HEK293T (cell line): ENCODE measurements around the gene KRT7.
"Not testable (repeated sequence)": the region's sequence is repeated elsewhere in the genome, so short reads cannot be mapped to it uniquely, and the experiment has no call there.

Experiments used
- CTCF ChIA-PET: fragments of 350-600 bp; formaldehyde crosslinking; extraction: SDS; loops from one replicate; lab custom pipeline; 2021; ENCODE audit warnings: antibody characterized with exemption, inconsistent platforms; lab: Yijun Ruan, JAX
- POLR2A ChIA-PET: fragments of 350-600 bp; formaldehyde crosslinking; extraction: SDS; loops from one replicate; lab custom pipeline; 2020; ENCODE audit warnings: antibody characterized with exemption, inconsistent platforms; lab: Yijun Ruan, JAX
- DNase-seq: peaks from one replicate; pipeline ENCODE4 v3.0.0; 2012; ENCODE audit warnings: mixed read lengths; ENCODE audit errors: extremely low spot score
- ARNT ChIP-seq: fragments of 450-650 bp; IDR thresholded peaks from 2 replicates; pipeline ENCODE4 v1.6.1; 2017; ENCODE audit warnings: mild to moderate bottlenecking
- BHLHE40 ChIP-seq: fragments of 450-650 bp; IDR thresholded peaks from 2 replicates; pipeline ENCODE4 v1.6.1; 2016; ENCODE audit warnings: mild to moderate bottlenecking, moderate library complexity, borderline replicate concordance
- CTBP1 ChIP-seq: fragments of 450-650 bp; IDR thresholded peaks from 2 replicates; pipeline ENCODE4 v1.6.1; 2016; ENCODE audit warnings: borderline replicate concordance
- ELF4 ChIP-seq: fragments of 450-650 bp; IDR thresholded peaks from 2 replicates; pipeline ENCODE4 v1.6.1; 2017; ENCODE audit warnings: antibody characterized with exemption
- FOXA1 ChIP-seq: fragments of 450-650 bp; IDR thresholded peaks from 2 replicates; pipeline ENCODE4 v1.6.1; 2016; ENCODE audit warnings: mild to moderate bottlenecking
- FOXK2 ChIP-seq: fragments of 450-650 bp; IDR thresholded peaks from 2 replicates; pipeline ENCODE4 v1.6.1; 2016; ENCODE audit warnings: mild to moderate bottlenecking
- FOXM1 ChIP-seq: fragments of 450-650 bp; IDR thresholded peaks from 2 replicates; pipeline ENCODE4 v1.6.1; 2017; ENCODE audit warnings: mild to moderate bottlenecking, borderline replicate concordance
- HDGF ChIP-seq: fragments of 450-650 bp; IDR thresholded peaks from 2 replicates; pipeline ENCODE4 v1.6.1; 2017; ENCODE audit warnings: antibody characterized with exemption, borderline replicate concordance
- L3MBTL2 ChIP-seq: fragments of 450-650 bp; conservative IDR thresholded peaks from 2 replicates; pipeline ENCODE4 v1.6.1; 2016; ENCODE audit warnings: mild to moderate bottlenecking
- LEF1 ChIP-seq: fragments of 450-650 bp; IDR thresholded peaks from 2 replicates; pipeline ENCODE4 v1.6.1; 2017; ENCODE audit warnings: mild to moderate bottlenecking, borderline replicate concordance
- NFRKB ChIP-seq: fragments of 450-650 bp; IDR thresholded peaks from 2 replicates; pipeline ENCODE4 v1.6.1; 2016; ENCODE audit warnings: mild to moderate bottlenecking, moderate library complexity
- SP1 ChIP-seq: fragments of 450-650 bp; IDR thresholded peaks from 2 replicates; pipeline ENCODE4 v1.6.1; 2017
- SUZ12 ChIP-seq: fragments of 450-650 bp; IDR thresholded peaks from 2 replicates; pipeline ENCODE4 v1.6.1; 2016; ENCODE audit warnings: mild to moderate bottlenecking
- TARDBP ChIP-seq: fragments of 450-650 bp; IDR thresholded peaks from 2 replicates; pipeline ENCODE4 v1.6.1; 2016
- ZNF384 ChIP-seq: fragments of 450-650 bp; IDR thresholded peaks from 2 replicates; pipeline ENCODE4 v1.6.1; 2016
- TF ChIP-seq, protein P1 (sequence below): fragments of 450-650 bp; IDR thresholded peaks from 2 replicates; pipeline ENCODE4 v1.6.1; 2016

KRT7 gene

DNA sequence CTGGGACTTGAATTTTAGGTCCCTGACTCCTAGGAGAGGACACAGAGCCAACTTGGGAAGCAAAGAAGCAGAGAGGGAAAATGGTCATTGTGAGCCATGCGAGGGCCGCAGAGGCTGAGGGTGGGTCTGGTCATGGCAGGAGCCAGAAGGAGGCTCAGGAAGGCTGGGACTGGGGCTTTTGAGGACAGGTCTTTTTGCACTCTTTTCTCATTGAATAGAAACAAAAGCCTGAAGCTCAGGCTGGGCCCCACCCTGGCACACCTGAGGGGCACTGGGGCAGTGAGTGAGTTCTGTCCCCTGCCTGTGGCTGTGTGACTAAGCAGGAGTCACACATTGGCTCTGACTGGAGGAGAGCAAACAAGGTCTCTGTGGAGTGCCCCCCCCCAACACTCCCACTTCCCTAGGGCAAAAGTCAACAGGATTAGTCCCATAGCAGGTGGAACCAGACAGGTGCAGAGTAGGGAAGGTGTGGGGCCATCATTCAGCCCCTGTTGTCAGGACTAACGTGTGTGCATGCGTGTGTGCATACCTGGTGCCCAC lies 2.8 kb downstream of the KRT7 start:
- TF ChIP-seq HDGF = no peak
- no peak for TF ChIP-seq SP1
- TF ChIP-seq LEF1 = no peak
- no peak for TF ChIP-seq BHLHE40
- TF ChIP-seq L3MBTL2 = no peak
- no peak for TF ChIP-seq NFRKB
- TF ChIP-seq TARDBP = no peak
- TF ChIP-seq ELF4 = no peak
- no peak for TF ChIP-seq ARNT
- no peak for TF ChIP-seq SUZ12
- no peak for TF ChIP-seq FOXM1
- TF ChIP-seq ZNF384 = no peak
- TF ChIP-seq, protein P1, sequence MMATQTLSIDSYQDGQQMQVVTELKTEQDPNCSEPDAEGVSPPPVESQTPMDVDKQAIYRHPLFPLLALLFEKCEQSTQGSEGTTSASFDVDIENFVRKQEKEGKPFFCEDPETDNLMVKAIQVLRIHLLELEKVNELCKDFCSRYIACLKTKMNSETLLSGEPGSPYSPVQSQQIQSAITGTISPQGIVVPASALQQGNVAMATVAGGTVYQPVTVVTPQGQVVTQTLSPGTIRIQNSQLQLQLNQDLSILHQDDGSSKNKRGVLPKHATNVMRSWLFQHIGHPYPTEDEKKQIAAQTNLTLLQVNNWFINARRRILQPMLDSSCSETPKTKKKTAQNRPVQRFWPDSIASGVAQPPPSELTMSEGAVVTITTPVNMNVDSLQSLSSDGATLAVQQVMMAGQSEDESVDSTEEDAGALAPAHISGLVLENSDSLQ = no peak
- no peak for DNase-seq
- CTCF ChIA-PET = interaction anchor here (1.0 to 4.5 kb wide), 3 partner anchors 14 to 43 kb away, joined by 3 to 17 read pairs (median 9); no protein-coding TSS in a partner anchor
- POLR2A ChIA-PET = no interaction called here

DNA sequence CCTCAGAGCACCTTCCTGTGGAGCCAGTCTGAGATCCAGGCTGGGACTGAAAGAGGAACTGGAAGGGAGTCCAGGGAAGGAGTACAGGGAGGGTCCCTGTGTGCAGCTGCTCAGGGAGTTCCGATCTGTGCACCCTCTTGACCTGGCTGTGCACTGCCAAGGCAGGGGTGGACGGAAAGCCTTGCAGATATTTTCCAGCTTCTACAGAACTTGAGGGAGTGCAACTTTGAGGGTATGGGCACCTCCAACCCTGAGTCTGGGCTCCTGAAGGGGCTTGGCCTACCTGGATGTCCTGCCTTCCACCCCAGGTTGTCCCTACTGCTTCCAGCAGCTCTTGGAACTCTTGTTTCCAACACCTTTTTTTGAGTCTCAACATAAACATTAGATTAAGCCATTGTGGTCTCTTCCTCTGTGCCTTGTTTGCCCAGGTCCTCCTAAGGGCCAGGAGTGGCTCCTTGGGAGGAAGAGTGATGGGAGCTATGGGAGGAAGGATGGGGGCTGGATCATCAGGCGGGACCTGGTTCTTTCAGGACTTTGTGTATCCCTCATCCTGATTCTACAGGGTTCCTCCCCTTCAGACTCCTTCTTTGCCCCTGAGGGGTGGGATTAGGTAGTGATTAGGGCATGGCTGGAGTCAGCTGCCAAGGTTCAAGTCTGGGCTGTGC lies 3.5 kb downstream of the KRT7 start:
- TF ChIP-seq, protein P1 = no peak
- no peak for TF ChIP-seq CTBP1
- no peak for TF ChIP-seq NFRKB
- no peak for TF ChIP-seq HDGF
- no peak for TF ChIP-seq FOXK2
- no peak for TF ChIP-seq SP1
- no peak for TF ChIP-seq ARNT
- no peak for TF ChIP-seq L3MBTL2
- TF ChIP-seq ZNF384 = no peak
- TF ChIP-seq ELF4 = no peak
- no peak for TF ChIP-seq FOXM1
- no peak for TF ChIP-seq FOXA1
- no peak for TF ChIP-seq TARDBP
- no peak for TF ChIP-seq BHLHE40
- ChIA-PET POLR2A (no interaction called here), CTCF (interaction anchor here (1.6 to 4.5 kb wide), 3 partner anchors 15 to 80 kb away, joined by 5 to 17 read pairs (median 9); no protein-coding TSS in a partner anchor)
- no peak for DNase-seq

DNA sequence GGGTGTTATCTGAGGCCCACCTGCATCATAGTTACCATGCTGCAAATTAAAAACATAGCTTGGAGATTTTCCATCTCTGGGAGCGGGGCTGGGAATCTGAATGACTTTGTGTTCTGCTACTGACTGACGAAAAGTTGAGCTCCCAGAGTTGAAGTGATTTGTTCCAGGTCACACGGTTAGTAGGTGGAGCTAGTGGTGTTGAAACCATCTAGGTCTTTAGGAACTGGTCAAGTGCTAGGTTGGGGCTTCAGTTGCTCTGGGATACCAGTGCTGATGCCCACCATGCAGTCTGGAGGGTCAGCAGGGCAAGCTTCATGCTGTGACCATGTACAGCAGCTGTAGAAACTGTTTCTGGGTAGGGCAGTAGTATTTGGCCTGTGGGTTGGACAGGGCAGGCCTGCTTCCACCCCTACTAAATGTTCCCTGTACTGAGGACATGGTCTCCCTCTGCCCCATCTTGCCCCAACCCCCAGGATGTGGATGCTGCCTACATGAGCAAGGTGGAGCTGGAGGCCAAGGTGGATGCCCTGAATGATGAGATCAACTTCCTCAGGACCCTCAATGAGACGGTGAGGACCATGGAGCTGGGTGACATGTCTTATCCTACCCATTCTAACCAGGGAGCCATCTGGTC lies 5.3 kb downstream of the KRT7 start:
- POLR2A ChIA-PET = no interaction called here
- DNase-seq = no peak
- CTCF ChIA-PET = interaction anchor here (0.7 to 4.5 kb wide), 5 partner anchors 16 to 82 kb away, joined by 3 to 17 read pairs (median 5); no protein-coding TSS in a partner anchor
- TF ChIP-seq TARDBP (no peak), NFRKB (no peak), HDGF (no peak)
- TF ChIP-seq, protein P1 = no peak

DNA sequence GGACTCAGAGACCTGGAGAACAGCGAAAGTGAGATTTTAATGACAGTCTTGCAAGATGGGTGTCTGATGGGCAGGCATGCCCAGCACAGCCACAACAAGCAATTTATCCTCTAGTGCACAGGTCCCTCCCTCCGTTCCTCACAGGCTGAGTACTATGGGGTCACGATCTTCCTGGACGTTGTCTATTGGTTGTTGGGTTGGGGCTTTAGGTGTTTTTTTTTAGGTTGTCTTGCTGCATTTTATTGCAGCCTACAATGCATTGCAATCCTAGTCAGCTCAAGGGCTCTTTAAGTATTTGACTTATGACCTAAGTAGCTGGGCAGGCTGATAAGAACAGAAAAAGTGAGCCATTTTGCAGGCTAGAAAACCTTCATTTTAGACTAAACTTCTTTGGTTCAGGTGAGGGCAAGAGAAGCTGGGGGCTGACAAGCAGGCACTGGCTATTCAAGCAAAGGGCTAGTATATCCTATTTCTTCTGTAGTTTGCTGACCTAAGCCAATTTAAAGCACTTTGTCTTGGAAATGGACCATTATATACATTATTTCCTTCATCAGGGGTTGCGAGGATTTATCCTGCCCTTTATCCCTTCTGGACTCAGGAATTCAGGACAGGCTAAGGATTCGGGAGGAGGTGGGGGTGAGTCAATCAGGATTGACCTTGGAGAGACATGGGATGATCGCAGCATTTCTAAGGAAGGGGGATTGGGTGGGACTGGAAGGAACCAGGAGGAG lies 6.0 kb downstream of the KRT7 start:
- POLR2A ChIA-PET = no interaction called here
- TF ChIP-seq FOXA1 = no peak
- TF ChIP-seq FOXK2 = no peak
- CTCF ChIA-PET = interaction anchor here (0.7 to 4.5 kb wide), 3 partner anchors 9 to 40 kb away, joined by 3 to 17 read pairs (median 6); no protein-coding TSS in a partner anchor
- no peak for DNase-seq

- TF ChIP-seq FOXA1 = no peak
- no peak for TF ChIP-seq TARDBP
- TF ChIP-seq SUZ12 = no peak
- no peak for TF ChIP-seq FOXM1
- POLR2A ChIA-PET = no interaction called here
- no peak for DNase-seq
- CTCF ChIA-PET = interaction anchor here (0.7 to 4.5 kb wide), 3 partner anchors 10 to 39 kb away, joined by 3 to 17 read pairs (median 6); no protein-coding TSS in a partner anchor
These were observed 6.7 kb downstream of the KRT7 start for GRCh38 chr12:52239767-52240166.

DNA sequence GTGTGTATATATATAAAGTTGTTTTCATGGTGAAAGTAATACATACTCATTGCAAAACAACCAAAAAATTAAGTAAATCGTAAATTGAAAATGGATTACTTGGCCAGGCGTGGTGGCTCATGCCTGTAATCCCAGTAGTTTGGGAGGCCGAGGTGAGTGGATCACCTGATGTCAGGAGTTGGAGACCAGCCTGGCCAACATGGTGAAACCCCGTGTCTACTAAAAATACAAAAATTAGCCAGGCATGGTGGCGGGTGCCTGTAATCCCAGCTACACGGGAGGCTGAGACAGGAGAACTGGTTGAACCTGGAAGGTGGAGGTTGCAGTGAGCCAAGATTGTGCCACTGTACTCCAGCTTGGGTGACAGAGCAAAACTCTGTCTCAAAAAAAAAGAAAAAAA lies 7.2 kb downstream of the KRT7 start:
- POLR2A ChIA-PET, DNase-seq: not testable (repeated sequence)
- CTCF ChIA-PET = interaction anchor here (4.5 kb wide), 1 partner anchor 39 kb away, joined by 17 read pairs; no protein-coding TSS in a partner anchor
